COLO829 (cell line): ENCODE measurements around the gene UGT1A10.

Experiments used
- DNase-seq: peaks from one replicate; pipeline ENCODE4 v3.0.0; 2012; ENCODE audit warnings: low spot score

The UGT1A10 gene

GRCh38 chr2:233803994-233804393 lies 167.7 kb downstream of the UGT1A10 start:
- no peak for DNase-seq

- no peak for DNase-seq
Measured at GRCh38 chr2:233807215-233807865, 171.1 kb downstream of the UGT1A10 start.

- no peak for DNase-seq
Measured at GRCh38 chr2:233807966-233808935, 172.0 kb downstream of the UGT1A10 start.

- no peak for DNase-seq
Measured at GRCh38 chr2:233810385-233810784, 174.1 kb downstream of the UGT1A10 start.

GRCh38 chr2:233811087-233811486 lies 174.8 kb downstream of the UGT1A10 start:
- no peak for DNase-seq

- DNase-seq = no peak
Measured at GRCh38 chr2:233811732-233812131, 175.5 kb downstream of the UGT1A10 start.

GRCh38 chr2:233813236-233814055 lies 177.2 kb downstream of the UGT1A10 start:
- DNase-seq = no peak

GRCh38 chr2:233814056-233814835 lies 178.0 kb downstream of the UGT1A10 start:
- peak; percentile 59 for DNase-seq

- DNase-seq = no peak
Measured at GRCh38 chr2:233815861-233816260, 179.6 kb downstream of the UGT1A10 start.

- DNase-seq = no peak
Measured at GRCh38 chr2:233816334-233816733, 180.1 kb downstream of the UGT1A10 start.

- DNase-seq = no peak
Measured at GRCh38 chr2:233816771-233817170, 180.5 kb downstream of the UGT1A10 start.

GRCh38 chr2:233817361-233817911 lies 181.2 kb downstream of the UGT1A10 start:
- DNase-seq = no peak

GRCh38 chr2:233817995-233818638 lies 181.9 kb downstream of the UGT1A10 start:
- no peak for DNase-seq

GRCh38 chr2:233818639-233819621 lies 182.7 kb downstream of the UGT1A10 start:
- no peak for DNase-seq

GRCh38 chr2:233819884-233820773 lies 183.9 kb downstream of the UGT1A10 start:
- no peak for DNase-seq

- no peak for DNase-seq
Measured at GRCh38 chr2:233820774-233821105, 184.5 kb downstream of the UGT1A10 start.

- no peak for DNase-seq
Measured at GRCh38 chr2:233821196-233821595, 184.9 kb downstream of the UGT1A10 start.

GRCh38 chr2:233821709-233822100 lies 185.5 kb downstream of the UGT1A10 start:
- DNase-seq = no peak
